HAP-1 (cell line): ENCODE data around the gene ACADS.

Source experiments
- DNase-seq, 2 experiments: peaks; one replicate each; pipeline ENCODE4 v3.0.0-alpha.2; 2016 to 2020; ENCODE audit warnings: low spot score in 2 of 2
- H3K27me3 ChIP-seq: fragments of 250-450 bp; sonication (Bioruptor Pico); 2 replicates; pipeline ENCODE4 v1.5.1; 2020; ENCODE audit warnings: low read depth, mild to moderate bottlenecking, moderate library complexity
- H3K36me3 ChIP-seq: fragments of 250-450 bp; sonication (Bioruptor Pico); replicated peaks from 2 replicates; pipeline ENCODE4 v1.5.1; 2020; ENCODE audit warnings: mild to moderate bottlenecking
- H3K4me1 ChIP-seq: fragments of 250-450 bp; sonication (Bioruptor Pico); 2 replicates; pipeline ENCODE4 v1.5.1; 2020; ENCODE audit warnings: mild to moderate bottlenecking
- H3K4me3 ChIP-seq: fragments of 250-450 bp; sonication (Bioruptor Pico); 2 replicates; pipeline ENCODE4 v1.5.1; 2020; ENCODE audit warnings: mild to moderate bottlenecking, moderate library complexity
- H3K9me3 ChIP-seq: fragments of 250-450 bp; sonication (Bioruptor Pico); 2 replicates; pipeline ENCODE4 v1.5.1; 2020; ENCODE audit warnings: mild to moderate bottlenecking, moderate library complexity
- in situ Hi-C: fragments of 300-500 bp; cut with MboI; formaldehyde crosslinking; loops from 3 replicates; pipeline ENCODE4 v1.14.3; 2020; ENCODE audit warnings: low sequenced_read_pairs, inconsistent platforms, mixed read lengths

Gene ACADS

DNA sequence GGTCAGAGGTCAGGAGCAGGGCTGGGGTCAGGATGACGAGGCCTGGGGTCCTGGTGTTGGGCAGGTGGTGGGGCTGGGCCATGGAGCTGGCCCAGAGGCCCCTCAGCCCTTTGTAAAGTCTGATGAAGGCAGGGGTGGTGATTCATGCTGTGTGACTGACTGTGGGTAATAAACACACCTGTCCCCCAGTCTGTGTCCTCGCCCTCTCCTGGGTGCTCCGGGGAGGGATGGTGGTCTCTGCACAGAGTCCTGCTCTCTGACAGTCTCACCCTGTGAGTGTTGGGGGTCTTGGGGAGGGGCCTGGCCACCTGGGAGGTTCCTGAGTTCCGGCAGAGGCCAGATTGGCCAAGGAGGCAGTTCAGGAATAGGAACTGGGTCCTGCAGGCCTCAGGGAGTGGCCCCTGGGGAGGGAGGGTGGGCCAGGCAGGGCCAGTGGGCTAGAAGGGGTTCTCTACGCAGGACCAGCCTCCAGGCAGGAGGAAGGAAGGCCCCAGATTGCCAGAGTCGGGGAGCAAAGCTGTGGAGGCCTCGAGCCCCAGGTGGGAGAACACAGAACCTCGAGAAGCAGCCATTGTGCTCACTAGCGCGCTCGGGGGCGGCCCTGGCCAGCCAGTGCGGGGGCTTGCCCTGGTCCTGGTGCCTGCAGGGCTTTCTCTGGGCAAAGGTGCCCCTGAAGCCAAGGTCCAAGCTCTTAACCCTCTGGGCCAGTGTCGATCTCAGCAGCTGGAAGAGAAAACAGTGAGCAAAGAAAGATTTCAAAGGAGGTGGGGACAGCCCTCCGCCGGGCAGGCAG, 14.4 kb downstream of the ACADS start:
- DNase-seq = no peak
- Histone ChIP-seq H3K9me3 (no peaks in the 10 kb centered on the region), H3K36me3 (no peaks in the 10 kb centered on the region), H3K27me3 (no peaks in the 10 kb centered on the region), H3K4me1 (no peaks in the 10 kb centered on the region), H3K4me3 (no peak overlapping the region)
- in situ Hi-C loops = no loop called here

DNA sequence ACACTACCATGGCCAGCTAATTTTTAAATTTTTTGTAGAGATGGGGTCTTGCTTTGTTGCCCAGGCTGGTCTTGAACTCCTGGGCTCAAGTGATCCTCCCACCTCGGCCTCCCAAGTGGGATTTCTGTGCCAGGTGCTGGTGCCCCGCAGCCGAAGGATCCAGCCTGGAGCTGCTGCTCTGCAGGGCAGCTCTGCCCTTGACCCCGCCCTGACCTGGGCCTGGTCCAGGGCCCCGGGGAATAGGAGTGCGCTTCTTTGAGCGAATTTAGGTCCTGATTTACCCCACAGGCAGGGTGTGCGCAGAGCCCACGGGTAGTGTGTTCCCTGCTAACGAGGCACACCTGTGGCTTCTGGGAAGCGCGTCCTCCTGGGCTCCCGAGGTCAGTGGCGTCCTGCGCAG, 15.2 kb downstream of the ACADS start:
- Histone ChIP-seq H3K36me3 (no peaks in the 10 kb centered on the region), H3K4me1 (no peaks in the 10 kb centered on the region), H3K4me3 (no peak overlapping the region), H3K27me3 (no peaks in the 10 kb centered on the region), H3K9me3 (no peaks in the 10 kb centered on the region)
- in situ Hi-C loops = no loop called here
- DNase-seq = no peak

DNA sequence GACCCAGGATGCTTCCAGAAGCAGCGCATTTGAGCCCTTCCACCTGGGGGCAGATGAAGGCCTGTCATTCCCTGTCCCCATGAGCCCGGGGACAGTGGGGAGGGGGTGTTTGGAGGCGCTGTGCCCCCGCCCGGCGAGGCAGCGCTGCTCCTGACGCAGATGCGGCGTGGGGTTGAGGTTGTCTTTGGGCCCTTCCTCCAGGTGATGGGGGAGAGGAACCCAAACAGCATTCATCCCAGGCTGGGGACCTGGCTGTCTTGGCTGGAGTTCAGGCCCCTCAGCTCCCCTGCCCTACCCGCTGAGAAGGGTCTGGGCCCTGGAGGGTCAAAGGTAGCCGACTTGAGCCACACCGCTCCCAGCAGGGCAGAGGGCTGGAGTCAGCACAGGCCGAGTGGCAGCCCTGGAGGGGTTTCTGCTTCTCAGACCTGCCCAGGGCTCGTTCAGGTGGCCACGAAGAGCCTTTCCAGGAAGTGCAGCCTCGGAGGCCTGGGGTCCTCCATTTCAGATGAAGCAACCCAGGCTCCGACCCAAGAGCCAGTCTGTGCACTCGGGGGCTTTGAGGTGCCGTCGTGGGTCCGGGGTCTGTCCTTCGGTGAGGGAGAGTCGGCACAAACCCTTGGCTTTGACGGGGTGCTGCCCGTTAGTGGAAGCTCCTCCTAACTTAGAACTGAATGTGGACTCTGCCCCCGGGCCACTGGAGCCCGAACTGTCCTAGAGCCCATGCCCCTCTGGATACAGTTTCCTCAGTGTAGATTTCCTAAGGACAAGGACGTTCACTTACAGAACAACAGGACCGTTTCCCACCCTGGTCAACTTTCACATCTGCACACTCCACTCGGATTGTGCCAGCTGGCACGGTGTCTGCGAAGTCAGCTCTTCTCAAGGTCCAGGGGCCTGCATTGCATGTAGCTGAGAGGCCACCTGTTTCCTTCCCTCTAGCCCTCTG, 16.1 kb downstream of the ACADS start:
- H3K4me1 ChIP-seq = no peaks in the 10 kb centered on the region
- no peaks in the 10 kb centered on the region for H3K9me3 ChIP-seq
- H3K27me3 ChIP-seq = no peaks in the 10 kb centered on the region
- in situ Hi-C loops = no loop called here
- H3K4me3 ChIP-seq = no peak overlapping the region
- no peak for DNase-seq
- no peaks in the 10 kb centered on the region for H3K36me3 ChIP-seq

DNA sequence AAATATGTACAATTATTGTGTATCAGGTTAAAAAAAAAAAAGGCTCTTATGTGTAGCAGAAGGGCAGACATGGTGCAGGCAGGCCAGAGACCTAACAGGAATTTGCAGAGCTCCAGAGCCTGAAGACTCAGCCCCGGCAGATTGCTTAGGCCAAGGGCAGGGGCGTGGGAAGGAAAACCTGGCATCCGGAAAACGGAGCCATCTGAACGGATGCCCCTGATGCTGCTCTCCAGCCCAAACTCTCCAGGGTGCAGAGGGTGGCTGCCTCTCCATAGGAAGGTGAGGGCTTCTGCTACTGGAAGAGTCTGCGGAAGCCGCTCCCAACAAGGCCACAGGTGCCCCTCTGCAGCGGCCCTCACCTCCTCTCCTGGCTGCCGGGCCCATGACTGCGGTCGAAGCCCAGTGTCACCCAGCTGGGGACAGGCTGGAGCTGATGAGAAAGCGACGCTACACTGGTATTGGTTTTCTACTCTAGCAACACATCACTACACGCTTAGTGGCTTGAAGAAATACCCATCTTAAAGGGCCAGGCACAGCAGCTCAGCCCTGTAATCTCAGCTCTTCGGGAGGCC, 19.4 kb downstream of the ACADS start:
- no peak overlapping the region for H3K4me3 ChIP-seq

DNA sequence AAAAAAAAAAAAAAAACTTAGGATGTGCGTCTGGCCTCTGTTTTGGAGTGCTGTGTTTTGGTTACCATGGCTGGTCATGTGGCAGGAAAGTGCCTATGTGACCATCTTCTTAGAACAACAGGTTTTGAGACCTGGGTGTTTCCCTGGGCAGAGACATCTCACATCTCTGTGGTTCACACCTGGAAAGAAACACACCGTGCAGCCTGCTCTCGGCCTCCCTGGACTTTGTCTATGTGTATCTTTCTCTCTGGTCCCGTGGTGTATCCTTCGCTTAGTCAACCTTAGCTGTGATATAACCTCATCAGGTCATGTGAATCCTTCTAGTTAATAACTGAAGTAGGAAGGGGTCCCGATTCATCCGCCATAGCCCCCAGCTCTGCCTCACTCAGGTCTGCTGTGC, 22.6 kb downstream of the ACADS start:
- in situ Hi-C loops = no loop called here

More for the DNA sequence above, 19.4 kb downstream of the ACADS start:
- in situ Hi-C loops = no loop called here
- Histone ChIP-seq H3K27me3 (no peaks in the 10 kb centered on the region), H3K36me3 (no peaks in the 10 kb centered on the region), H3K4me1 (no peaks in the 10 kb centered on the region), H3K9me3 (no peaks in the 10 kb centered on the region)
- no peak for DNase-seq

DNA sequence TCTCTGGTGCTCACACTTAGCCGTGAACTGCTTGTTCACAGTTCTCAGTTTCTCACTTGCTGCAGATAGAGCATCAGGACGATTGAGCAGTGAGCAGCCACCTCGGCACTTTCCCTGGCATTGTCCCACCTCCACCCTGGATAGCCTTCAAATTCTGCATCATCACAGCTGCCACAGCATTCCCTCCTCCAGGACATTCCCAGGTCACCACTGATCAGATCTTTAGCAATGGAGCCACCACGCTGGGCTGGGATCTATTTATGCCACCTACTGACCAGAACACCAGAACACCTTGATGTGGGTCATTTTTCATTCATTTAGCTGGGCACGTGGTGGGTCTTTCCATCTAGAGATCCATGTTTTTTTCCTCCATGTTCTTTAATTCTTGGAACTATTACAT, 23.6 kb downstream of the ACADS start:
- H3K27me3 ChIP-seq = no peaks in the 10 kb centered on the region
- no peaks in the 10 kb centered on the region for H3K4me1 ChIP-seq
- in situ Hi-C loops = no loop called here
- no peaks in the 10 kb centered on the region for H3K36me3 ChIP-seq
- H3K9me3 ChIP-seq = no peaks in the 10 kb centered on the region
- H3K4me3 ChIP-seq = no peak overlapping the region
- DNase-seq = no peak

More for the DNA sequence above, 22.6 kb downstream of the ACADS start:
- H3K27me3 ChIP-seq = no peaks in the 10 kb centered on the region
- no peak for DNase-seq
- no peaks in the 10 kb centered on the region for H3K9me3 ChIP-seq
- no peaks in the 10 kb centered on the region for H3K4me1 ChIP-seq
- no peak overlapping the region for H3K4me3 ChIP-seq
- no peaks in the 10 kb centered on the region for H3K36me3 ChIP-seq

DNA sequence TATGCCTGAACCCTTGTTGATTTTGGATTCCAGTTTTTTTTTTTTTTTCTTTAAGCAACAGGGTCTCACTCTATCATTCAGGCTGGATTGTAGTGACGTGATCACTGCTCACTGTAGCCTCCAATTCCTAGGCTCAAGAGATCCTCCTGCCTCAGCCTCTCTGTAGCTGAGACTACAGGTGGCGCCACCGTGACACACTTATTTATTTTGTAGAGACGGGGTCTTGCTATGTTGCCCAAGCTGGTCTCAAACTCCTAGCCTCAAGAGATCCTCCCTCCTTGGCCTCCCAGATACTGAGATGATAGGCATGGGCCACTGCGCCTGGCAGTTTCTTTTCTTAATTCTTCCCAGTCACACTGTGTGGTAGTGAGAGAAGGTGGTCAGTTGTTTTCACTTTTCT, 25.2 kb downstream of the ACADS start:
- H3K36me3 ChIP-seq = no peaks in the 10 kb centered on the region
- no peaks in the 10 kb centered on the region for H3K9me3 ChIP-seq
- H3K27me3 ChIP-seq = no peaks in the 10 kb centered on the region
- H3K4me1 ChIP-seq = no peaks in the 10 kb centered on the region
- no peak overlapping the region for H3K4me3 ChIP-seq
- in situ Hi-C loops = no loop called here
- DNase-seq = no peak

DNA sequence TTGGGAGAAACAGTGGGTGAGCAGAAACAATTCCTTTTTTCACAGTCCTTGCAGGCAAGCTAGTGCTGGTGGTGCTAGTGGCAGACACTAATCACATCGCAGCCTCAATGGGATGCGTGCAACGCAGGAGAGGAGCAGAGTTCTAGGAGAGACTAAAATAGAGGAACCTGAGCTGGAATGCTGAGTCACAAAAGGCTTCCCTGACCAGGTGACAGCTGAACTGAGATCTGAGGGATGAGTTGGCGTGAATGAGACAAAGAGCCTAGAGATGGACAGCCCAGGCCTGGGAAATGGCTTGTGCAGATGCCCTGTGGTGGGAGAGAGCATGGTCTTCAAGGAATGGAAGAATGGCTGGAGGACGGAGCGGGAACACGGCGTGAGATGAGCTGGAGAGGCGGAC, 25.8 kb downstream of the ACADS start:
- Histone ChIP-seq H3K4me3 (no peak overlapping the region), H3K27me3 (no peaks in the 10 kb centered on the region), H3K4me1 (no peaks in the 10 kb centered on the region), H3K9me3 (no peaks in the 10 kb centered on the region), H3K36me3 (no peaks in the 10 kb centered on the region)
- in situ Hi-C loops = no loop called here
- DNase-seq = no peak

DNA sequence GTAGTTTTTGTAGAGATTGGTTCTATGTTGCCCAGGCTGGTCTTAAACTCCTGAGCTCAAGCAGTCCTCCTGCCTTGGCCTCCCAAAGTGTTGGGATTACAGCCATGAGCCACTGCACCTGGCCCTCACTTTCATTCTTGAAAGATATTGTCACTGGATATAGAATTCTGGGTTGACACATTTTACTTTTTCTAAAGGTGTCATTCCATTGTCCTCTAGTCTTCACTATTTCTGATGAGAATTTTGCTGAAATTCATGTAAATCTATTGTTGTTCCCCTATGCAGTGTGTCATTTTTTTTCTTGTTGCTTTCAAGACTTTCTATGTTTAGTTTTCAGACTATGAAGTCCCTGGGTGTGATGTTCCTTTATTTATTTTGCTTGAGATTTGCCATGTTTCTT, 29.2 kb downstream of the ACADS start:
- Histone ChIP-seq H3K4me3 (no peak overlapping the region), H3K36me3 (no peaks in the 10 kb centered on the region), H3K27me3 (no peaks in the 10 kb centered on the region), H3K4me1 (no peaks in the 10 kb centered on the region), H3K9me3 (no peaks in the 10 kb centered on the region)
- in situ Hi-C loops = no loop called here
- no peak for DNase-seq

DNA sequence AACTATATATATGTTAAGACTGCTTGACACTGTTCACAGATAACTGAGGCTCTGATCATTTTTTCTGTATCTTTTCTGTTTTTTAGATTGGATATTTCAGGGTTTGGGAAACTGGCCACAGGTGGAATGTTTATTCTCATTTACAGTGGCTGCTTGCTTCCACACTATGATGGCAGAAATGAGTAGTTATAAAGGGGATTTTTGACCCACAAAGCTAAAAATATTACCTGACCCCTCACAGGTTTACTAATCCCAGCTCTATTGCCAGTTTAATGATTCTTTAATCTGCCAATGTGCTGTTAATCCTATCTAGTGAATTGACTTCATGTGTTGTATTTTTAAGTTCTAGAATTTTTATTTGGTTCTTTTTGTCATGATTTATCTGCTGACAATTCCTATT, 29.6 kb downstream of the ACADS start:
- no peaks in the 10 kb centered on the region for H3K9me3 ChIP-seq
- no peaks in the 10 kb centered on the region for H3K36me3 ChIP-seq
- DNase-seq = no peak
- H3K27me3 ChIP-seq = no peaks in the 10 kb centered on the region
- no peaks in the 10 kb centered on the region for H3K4me1 ChIP-seq
- in situ Hi-C loops = no loop called here
- H3K4me3 ChIP-seq = no peak overlapping the region

DNA sequence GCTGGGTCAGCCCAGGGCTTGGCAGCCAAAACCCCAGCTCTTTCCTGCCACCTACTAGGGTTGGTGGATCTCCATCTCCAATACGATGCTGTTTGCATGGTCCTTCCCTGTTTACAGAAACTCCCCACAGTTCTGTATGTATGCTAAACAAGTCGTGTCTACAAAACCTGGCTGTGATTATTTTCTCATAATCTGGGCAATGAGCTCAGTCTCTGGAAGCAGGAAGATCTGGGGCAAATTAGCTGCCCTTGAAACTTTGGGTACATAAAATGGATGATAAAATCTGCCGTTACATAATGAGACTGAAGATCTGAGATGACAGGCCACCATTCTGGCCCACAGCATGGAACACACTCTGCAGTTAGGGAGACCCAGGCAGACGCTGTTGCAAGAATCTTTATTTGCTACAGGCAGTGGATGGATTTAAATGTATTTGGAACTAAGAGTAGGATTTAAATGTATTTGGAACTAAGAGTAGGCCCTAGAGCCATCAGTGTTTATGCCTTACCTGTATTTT, 31.7 kb downstream of the ACADS start:
- no peaks in the 10 kb centered on the region for H3K9me3 ChIP-seq
- in situ Hi-C loops = no loop called here
- H3K27me3 ChIP-seq = no peaks in the 10 kb centered on the region
- no peaks in the 10 kb centered on the region for H3K4me1 ChIP-seq
- DNase-seq = no peak
- H3K36me3 ChIP-seq = peaks cover 5% of the 10 kb centered on the region; the same call in 1 of the 2 replicates
- no peak overlapping the region for H3K4me3 ChIP-seq

DNA sequence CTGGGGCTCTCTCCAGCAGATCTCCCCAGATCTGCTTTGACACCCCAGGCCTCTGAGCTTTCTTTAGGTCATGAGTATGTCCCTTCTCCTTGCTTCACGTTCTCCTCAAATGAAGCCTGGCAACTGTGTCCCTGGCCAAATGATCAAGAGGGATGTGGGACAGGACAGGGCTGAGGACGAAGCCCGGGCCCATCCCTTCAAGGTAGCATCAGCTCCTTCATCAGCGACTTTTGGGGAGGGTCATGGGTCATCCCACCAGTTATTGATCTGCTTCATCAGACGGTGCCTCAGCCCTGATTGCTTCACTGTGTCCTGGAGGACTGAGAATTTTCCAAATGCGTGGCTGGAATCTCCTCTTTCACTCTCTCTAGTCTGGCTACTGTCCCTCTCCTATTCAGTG, 32.3 kb downstream of the ACADS start:
- DNase-seq = no peak
- Histone ChIP-seq H3K36me3 (peaks cover 6% of the 10 kb centered on the region; the same call in 1 of the 2 replicates), H3K27me3 (no peaks in the 10 kb centered on the region), H3K9me3 (no peaks in the 10 kb centered on the region), H3K4me3 (no peak overlapping the region), H3K4me1 (no peaks in the 10 kb centered on the region)
- in situ Hi-C loops = no loop called here

DNA sequence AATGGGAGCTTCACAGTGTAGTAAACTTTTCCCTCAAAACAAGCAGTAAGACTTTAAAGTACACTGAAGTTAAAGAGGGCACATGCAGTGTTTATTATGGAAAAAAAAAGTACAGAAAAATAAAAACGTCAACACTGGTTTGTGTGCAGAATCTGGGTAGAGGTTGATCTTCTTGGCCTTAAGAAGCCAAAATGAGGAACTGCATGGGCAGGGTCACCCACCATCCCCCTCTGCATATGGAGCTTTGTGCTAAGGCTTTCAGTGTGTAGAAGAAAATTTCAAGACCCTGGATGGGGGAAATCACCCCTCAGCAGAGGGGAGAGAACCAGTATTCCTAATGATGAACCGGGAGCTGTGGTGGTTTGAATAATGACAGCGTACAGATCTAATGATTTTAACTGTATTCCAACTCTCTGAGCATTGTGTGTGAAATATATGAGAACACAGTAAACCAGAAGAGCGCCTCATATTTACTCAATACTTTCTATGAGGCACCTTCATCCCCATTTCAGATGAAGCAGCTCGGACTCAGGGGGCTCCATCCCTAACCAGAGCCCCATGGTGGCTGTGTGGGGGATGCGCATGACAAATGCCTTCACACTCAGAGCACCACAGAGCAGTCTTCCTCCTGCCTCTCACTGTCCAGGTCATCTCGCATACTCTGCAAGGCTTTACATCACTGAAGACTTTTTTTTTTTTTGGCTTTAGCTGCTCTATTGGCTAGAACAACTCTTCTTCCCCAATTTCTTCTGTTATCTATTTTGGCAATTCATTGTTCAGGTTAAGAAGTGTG, 33.4 kb downstream of the ACADS start:
- Histone ChIP-seq H3K9me3 (no peaks in the 10 kb centered on the region), H3K36me3 (peaks cover 11% of the 10 kb centered on the region), H3K27me3 (no peaks in the 10 kb centered on the region), H3K4me1 (no peaks in the 10 kb centered on the region), H3K4me3 (no peak overlapping the region)
- DNase-seq = no peak
- in situ Hi-C loops = no loop called here
